ENCODE results near the gene ABCA5. TPM values are rescaled to one million over a fixed set of nuclear protein-coding genes. Genes with fewer than 3 reads are reported as not detected.
"Not testable (repeated sequence)": the region's sequence is repeated elsewhere in the genome, so short reads cannot be mapped to it uniquely, and the experiment has no call there.

The ABCA5 gene
- total RNA-seq, 1 donor from 2014 or later, result 48.7 TPM

- ATAC-seq (peak; percentile 37), DNase-seq (ENCODE audit: low spot score) (no peak)
Measured at GRCh38 chr17:69326377-69327059, 415 bp downstream of the ABCA5 start.

GRCh38 chr17:69325518-69326376 is 1.2 kb downstream of the ABCA5 start:
- DNase-seq (ENCODE audit: low spot score) (peak; percentile 66), ATAC-seq (peak; percentile 35)

DNA sequence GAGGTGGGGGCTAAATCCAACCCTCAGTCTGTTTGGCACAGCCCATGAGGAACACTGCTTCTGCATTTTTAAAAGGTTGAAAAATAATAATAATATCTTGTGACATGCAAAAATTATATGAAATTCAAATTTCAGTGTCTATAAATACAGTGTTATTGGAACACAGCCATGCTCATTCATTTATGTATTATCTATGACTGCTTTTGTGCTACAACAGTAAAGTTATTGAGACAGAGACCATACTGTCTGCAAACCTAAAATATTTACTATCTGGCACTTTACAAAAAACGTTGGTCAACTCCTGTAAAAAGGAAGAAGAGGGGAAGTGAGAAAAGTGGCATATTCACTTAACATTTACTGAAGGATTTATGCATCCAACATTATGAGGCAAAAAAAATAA is 3.1 kb downstream of the ABCA5 start:
- ATAC-seq (no peak), DNase-seq (ENCODE audit: low spot score) (no peak)

DNA sequence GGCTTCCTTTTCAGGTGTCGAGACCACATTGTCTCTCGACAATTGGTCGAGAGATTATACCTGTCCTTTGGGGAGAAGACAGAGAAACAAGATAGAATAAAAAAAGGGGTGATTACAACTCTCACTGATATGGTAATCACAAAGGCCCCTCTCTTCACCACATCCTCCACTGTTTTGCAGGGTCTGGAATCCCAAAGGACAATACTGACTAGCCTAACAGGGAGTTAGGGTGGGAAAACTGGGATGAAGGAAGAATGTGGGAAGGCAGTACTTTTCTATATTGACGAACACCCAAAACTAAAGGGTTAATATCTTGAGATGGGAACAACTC is 6.1 kb downstream of the ABCA5 start:
- DNase-seq (ENCODE audit: low spot score) (no peak), ATAC-seq (no peak)

GRCh38 chr17:69320210-69320907 is 6.6 kb downstream of the ABCA5 start:
- ATAC-seq, result no peak
- DNase-seq (ENCODE audit: low spot score), result no peak

DNA sequence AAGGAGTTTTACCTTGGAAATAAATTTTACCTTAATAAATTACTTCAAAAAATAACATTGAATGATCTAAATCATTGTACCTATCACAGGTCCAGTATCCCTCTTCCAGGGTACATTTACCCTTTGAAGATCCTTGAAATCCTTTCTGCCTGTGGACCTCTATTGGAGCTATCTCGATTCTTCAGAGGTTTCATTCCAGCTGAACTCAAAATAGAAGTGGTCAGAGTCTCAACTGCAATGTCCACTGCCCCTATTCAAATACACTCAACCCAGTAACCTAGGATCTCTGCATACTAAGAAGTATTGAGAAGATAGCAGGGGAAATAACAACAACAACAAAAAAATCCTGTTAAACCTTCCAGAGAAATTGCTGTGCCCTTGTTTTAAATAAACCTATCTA is 9.3 kb downstream of the ABCA5 start:
- ATAC-seq (peak; percentile 66), DNase-seq (ENCODE audit: low spot score) (no peak)

GRCh38 chr17:69314246-69315065 is 12.5 kb downstream of the ABCA5 start:
- ATAC-seq, result peak; percentile 52
- no peak for DNase-seq (ENCODE audit: low spot score)

- DNase-seq (ENCODE audit: low spot score) (no peak), ATAC-seq (no peak)
Measured at GRCh38 chr17:69305177-69305576, 21.8 kb downstream of the ABCA5 start.

DNA sequence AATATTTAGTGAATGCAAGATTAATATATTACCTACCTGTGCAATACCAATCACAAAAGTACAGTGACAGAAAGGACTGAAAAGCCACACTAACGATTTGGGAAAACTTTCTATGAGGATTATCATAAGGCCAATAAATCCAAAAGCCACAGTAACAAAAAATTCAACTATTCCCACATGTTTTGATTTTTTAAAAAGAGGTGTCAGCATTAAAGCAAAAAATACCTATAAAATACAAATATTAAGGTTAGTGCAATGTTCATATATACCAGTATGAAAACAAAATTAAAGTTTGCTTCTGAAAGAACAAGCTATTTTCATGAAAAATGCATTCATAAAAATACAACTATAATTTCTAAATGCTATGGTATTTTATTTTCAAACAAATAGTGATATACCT is 24.3 kb downstream of the ABCA5 start:
- ATAC-seq, result no peak

GRCh38 chr17:69300222-69300621 is 26.7 kb downstream of the ABCA5 start:
- ATAC-seq (peak; percentile 84), DNase-seq (ENCODE audit: low spot score) (no peak)

More for the DNA sequence above, 24.3 kb downstream of the ABCA5 start:
- DNase-seq (ENCODE audit: low spot score), result no peak

GRCh38 chr17:69298120-69298722 is 28.7 kb downstream of the ABCA5 start:
- not testable (repeated sequence) for DNase-seq (ENCODE audit: low spot score)
- peak; percentile 70 for ATAC-seq

DNA sequence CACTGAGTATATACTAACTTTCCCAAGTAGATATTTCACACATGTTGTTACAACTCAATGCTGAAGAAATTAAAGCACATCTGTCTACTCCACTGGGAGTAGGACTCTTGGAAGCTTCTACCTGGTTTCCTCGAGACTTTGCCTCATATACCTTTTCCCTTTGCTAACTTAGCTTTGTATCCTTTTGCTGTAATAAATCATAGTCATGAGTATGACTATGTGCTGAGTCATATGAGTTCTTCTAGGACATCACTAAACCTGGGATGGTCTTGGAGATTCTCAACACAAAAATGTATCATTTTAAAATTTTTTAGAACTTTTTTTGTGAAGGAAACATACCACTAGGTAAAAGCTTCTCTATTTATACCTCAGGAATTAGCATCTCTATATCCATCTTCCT is 39.8 kb downstream of the ABCA5 start:
- DNase-seq (ENCODE audit: low spot score) (no peak), ATAC-seq (no peak)

- ATAC-seq (no peak), DNase-seq (ENCODE audit: low spot score) (no peak)
Measured at GRCh38 chr17:69286257-69286656, 40.7 kb downstream of the ABCA5 start.

- ATAC-seq (no peak), DNase-seq (ENCODE audit: low spot score) (no peak)
Measured at GRCh38 chr17:69284646-69285045, 42.3 kb downstream of the ABCA5 start.

DNA sequence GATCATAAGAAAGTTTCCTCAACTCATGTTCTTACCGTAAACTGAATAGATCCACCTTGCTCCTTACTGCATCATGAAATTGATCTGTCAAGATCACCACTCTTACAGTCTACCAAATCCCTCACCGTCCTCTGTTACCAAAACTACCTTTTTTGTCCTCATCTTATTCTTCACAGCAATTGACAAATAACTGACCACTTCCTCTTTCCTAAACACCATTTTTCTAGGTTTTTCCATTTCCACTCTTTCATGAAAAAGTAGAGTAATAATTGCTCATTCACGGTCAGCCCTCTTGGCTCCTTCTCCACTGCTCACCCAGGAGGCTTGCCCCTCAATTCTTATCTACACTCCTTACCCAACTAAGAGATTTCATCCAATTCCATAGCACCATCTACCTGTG is 44.9 kb downstream of the ABCA5 start:
- DNase-seq (ENCODE audit: low spot score) (no peak), ATAC-seq (no peak)

- DNase-seq (ENCODE audit: low spot score); ATAC-seq: not testable (repeated sequence)
Measured at GRCh38 chr17:69276279-69276678, 50.7 kb downstream of the ABCA5 start.

GRCh38 chr17:69275751-69276150 is 51.2 kb downstream of the ABCA5 start:
- no peak for ATAC-seq
- no peak for DNase-seq (ENCODE audit: low spot score)

GRCh38 chr17:69271023-69271422 is 55.9 kb downstream of the ABCA5 start:
- no peak for DNase-seq (ENCODE audit: low spot score)
- ATAC-seq, result no peak

- DNase-seq (ENCODE audit: low spot score) (no peak), ATAC-seq (peak; percentile 44)
Measured at GRCh38 chr17:69269131-69269998, 57.6 kb downstream of the ABCA5 start.
